Upper lobe of left lung (tissue), 4 donors: ENCODE data around the gene DSP.

ENCODE experiments used
- EP300 ChIP-seq, 4 donors: sonication (generic); formaldehyde crosslinking; IDR thresholded peaks; one replicate each; pipeline ENCODE4 v1.5.1; 2017; ENCODE audit warnings: antibody characterized with exemption in 4 of 4, control low read depth in 2 of 4
- POLR2A ChIP-seq, 4 donors: fragments of 450-650 bp; IDR thresholded peaks; one replicate each; pipeline ENCODE4 v1.5.1; 2016 to 2017; ENCODE audit warnings: antibody characterized with exemption in 4 of 4, mild to moderate bottlenecking in 2 of 4
- POLR2AphosphoS5 ChIP-seq, 2 donors: sonication (generic); formaldehyde crosslinking; IDR thresholded peaks; one replicate each; pipeline ENCODE4 v1.5.1; 2017; ENCODE audit warnings: antibody characterized with exemption in 2 of 2
- TF ChIP-seq, protein P1 (sequence below), 6 experiments: fragments of 450-650 bp in 4 of 6; fragments of 200-600 bp in 2 of 6; sonication (generic) in 2 of 6; IDR thresholded peaks; one replicate each; pipeline ENCODE4 v1.5.1; 2016 to 2019; ENCODE audit warnings: antibody characterized with exemption in 6 of 6

- TF ChIP-seq POLR2AphosphoS5 (IDR thresholded peaks at IDR 0.05) = no peak
- no peak for TF ChIP-seq EP300 (IDR thresholded peaks at IDR 0.05)
- TF ChIP-seq POLR2A (IDR thresholded peaks at IDR 0.05) = no peak
- TF ChIP-seq, protein P1, sequence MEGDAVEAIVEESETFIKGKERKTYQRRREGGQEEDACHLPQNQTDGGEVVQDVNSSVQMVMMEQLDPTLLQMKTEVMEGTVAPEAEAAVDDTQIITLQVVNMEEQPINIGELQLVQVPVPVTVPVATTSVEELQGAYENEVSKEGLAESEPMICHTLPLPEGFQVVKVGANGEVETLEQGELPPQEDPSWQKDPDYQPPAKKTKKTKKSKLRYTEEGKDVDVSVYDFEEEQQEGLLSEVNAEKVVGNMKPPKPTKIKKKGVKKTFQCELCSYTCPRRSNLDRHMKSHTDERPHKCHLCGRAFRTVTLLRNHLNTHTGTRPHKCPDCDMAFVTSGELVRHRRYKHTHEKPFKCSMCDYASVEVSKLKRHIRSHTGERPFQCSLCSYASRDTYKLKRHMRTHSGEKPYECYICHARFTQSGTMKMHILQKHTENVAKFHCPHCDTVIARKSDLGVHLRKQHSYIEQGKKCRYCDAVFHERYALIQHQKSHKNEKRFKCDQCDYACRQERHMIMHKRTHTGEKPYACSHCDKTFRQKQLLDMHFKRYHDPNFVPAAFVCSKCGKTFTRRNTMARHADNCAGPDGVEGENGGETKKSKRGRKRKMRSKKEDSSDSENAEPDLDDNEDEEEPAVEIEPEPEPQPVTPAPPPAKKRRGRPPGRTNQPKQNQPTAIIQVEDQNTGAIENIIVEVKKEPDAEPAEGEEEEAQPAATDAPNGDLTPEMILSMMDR (IDR thresholded peaks at IDR 0.05) = no peak
These were observed 43.9 kb downstream of the DSP start for GRCh38 chr6:7585287-7585930.
